ENCODE data around the gene MFF. TPM values are rescaled to one million over a fixed set of nuclear protein-coding genes. Genes with fewer than 3 reads are reported as not detected.
"Not testable (repeated sequence)": the region's sequence is repeated elsewhere in the genome, so short reads cannot be mapped to it uniquely, and the experiment has no call there.

MFF gene
- total RNA-seq, 1 donor from 2014 or later: 110 TPM

DNA sequence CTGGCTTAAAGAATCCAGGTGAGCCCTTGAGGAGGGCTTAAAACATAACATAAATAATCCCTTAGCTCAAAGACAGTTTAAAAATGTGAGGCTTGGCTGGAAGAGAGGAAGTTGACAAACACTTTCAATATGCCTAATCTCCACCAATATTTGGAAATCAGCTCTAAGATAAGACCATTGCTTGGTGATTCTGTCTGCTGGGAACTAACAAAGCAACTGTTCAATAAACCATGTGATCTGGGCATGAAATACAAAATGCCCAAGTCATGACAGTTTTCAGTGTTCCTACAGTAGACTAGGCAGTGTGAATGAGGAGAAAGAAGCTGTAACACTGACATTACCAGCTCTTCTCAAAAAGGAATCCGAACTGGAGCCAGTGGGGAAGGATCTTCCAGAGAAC lies 10.7 kb downstream of the MFF start:
- no peak for DNase-seq (ENCODE audit: low read depth)

DNA sequence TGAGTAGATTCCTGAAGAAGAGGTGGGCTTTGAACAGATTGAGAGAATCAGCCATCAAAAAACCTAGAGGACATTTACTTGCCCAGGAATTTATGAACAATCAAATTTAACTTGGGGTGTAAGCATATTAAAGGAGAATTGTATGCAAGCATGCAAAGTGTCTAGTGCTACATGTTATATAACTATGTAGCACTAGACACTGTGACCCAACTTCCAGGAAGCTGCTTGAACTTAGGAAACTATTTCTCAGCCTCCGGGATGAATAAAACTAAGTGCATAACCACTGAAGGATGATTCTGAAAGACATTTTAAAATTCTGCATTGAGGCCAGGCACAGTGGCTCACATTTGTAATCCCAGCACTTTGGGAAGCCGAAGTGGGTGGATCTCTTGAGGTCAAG lies 12.4 kb downstream of the MFF start:
- no peak for DNase-seq (ENCODE audit: low read depth)

DNA sequence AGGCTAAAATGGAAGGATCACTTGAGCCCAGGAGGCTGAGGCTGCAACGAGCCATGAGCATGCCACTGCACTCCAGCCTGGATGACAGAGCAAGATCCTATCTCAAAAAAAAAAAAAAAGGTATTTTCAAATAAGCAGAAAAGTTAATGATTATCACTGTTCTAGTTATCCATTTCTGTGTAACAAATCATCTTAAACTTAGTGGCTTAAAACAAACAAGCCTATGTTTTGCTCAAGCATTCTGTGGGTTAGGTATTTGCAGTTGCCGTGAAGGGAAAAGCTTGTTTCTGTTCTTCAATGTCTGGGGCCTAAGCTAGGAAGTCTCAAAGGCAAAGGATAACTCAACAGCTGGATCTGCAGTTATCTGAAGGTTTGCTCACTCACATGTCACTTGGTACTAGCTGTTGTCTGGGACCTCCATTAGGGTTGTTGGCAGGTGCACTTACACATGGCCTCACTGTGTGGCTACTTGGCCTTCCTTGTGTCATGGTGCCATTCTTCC lies 14.1 kb downstream of the MFF start:
- peak; percentile 98 for DNase-seq (ENCODE audit: low read depth)

DNA sequence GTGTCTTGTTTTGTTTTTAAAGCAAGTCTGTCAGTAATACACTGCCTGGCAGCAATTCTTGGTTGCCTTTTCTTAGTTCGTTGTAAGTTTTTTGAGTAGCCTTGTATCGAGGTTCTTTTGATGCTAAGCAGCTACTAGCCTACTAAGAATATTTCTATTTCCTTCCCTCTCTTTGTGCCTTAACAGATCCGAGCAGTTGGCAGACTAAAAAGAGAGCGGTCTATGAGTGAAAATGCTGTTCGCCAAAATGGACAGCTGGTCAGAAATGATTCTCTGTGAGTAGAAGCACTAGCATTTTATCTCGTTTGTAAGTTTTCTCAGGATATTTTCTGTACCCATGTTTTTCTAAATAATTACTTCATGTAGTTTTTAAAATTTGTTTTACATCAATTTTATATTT lies 15.1 kb downstream of the MFF start:
- DNase-seq (ENCODE audit: low read depth): no peak

DNA sequence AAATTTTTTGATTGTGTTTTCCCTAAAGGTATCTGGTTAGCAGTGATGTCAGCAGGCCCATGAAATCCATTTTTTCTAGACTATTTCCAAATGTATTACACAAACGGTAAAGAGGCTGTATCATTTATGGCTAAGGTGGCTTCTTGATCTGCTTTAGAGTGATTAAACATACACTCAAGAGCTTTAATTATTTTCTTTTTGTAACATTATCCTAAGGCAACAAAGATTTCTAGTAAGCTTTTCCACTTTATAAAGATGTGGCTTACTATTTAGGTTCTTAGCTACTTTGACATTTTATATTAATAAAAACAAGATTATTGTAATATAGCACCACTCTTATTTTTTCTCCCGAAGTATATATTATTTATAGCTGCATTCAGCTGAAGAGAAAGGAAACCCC lies 16.5 kb downstream of the MFF start:
- DNase-seq (ENCODE audit: low read depth): no peak

DNA sequence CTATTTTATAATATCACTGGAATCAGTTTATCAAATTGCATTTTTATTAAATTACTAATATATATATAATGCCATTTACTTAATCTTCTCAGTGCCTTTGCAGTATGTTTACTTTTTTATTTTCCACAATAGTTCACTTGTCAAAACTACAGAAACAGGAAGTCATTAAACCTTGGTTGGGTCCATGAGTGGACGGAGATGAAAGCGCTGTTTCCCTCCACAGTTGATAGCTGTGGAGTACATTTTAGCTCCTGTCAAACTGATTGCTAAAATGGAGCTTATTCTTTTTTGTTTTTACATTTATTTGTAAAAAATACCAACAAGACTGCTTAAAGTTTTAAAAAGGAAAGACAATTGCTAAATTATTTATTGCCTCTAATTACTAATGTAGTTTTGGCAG lies 19.2 kb downstream of the MFF start:
- DNase-seq (ENCODE audit: low read depth): no peak

DNA sequence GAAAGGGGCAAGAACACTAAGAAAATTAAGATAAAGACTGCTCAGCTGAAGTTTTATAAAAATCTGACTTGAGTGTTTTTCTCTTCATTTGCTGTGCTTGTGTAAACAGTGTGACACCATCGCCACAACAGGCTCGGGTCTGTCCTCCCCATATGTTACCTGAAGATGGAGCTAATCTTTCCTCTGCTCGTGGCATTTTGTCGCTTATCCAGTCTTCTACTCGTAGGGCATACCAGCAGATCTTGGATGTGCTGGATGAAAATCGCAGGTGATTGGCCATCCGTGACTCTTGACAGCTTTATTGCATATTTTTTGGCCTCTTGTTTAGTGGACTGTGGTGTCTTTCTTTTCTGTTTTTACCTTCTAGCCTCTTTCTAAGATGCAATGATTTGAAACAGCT lies 22.1 kb downstream of the MFF start:
- DNase-seq (ENCODE audit: low read depth): peak; percentile 44

DNA sequence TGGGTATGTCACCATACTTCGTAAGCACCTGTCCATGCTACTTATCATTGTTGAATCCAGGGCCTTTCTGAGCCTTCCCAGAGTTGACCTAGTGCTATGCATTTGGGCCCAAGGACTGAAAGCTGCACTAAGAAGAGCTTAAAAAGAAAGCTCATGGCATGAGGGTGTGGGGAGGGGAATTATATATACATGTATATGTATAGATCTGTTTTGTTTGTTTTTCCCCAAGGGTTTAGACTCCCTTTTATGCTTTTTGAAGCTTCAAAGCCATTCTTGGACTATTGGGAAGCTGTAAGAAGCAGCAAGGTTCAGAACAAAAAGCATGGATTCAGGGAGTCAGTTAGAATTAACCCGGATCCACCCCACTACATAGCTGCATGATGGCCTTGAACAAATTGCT lies 23.3 kb downstream of the MFF start:
- DNase-seq (ENCODE audit: low read depth): no peak

DNA sequence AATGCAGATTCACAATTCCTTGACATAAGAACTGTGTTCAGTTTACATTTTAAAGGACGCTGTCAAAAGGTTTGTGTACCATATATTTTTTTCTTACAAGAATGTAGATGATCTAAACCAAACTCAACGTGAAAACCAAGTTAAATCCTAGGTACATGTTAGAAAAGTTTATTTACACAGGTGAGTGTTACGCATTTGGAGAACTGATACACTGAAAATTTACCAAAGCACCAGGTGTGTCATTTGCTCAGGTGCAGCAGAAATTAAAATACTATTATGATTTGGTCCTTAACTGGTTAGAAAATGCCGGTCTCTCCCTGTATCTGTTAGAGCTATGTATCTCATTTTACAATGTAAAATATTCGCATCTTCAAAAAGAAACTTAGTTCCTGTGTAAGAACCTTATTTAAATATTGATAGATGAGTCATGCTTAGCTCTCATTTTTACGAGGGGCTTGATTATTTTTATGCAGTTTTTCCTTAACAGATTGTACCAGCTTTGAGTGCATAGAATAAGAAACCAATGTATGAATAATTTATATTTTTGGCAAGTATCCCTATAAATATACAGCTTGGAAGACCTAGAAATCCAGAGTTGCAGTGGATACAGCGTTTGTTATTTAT lies 25.1 kb downstream of the MFF start:
- no peak for DNase-seq (ENCODE audit: low read depth)

DNA sequence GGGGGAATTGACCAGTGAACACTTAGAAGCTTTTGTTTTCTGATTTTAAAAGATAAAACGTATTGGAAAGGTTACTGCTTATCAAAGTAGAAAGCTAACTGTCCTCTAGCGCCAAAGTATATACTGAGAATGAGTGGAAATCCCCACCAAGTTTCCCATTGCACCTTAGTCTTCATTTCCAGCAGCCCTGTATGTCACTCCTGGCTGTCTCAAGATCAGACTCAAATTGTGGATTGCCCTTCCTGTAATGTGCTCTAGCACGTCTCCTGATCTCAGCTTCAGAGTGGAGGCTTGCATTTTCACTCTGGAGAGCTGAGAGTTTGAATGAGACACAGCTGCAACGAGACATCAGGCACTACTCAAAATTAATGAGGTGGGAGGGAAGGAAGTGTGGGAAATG lies 26.6 kb downstream of the MFF start:
- no peak for DNase-seq (ENCODE audit: low read depth)

DNA sequence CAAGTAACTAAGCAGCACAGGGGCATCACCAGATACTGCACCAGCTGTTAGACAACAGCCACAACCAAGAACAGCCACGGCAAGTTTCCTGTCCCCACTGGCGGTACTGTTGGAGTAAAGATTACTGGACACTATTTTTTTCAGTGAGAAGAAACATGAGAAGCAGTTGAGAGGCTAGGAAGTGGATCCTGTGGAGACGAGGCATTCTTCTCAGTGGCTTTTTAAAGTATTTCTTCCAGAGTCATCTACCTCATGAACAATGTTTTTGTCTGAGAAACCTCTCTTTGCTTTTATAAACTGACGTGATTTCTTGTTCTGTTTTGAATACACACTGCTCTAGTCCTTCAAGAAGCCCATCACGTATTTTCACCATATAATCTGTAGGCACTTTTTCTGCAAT lies 35.3 kb downstream of the MFF start:
- no peak for DNase-seq (ENCODE audit: low read depth)

DNA sequence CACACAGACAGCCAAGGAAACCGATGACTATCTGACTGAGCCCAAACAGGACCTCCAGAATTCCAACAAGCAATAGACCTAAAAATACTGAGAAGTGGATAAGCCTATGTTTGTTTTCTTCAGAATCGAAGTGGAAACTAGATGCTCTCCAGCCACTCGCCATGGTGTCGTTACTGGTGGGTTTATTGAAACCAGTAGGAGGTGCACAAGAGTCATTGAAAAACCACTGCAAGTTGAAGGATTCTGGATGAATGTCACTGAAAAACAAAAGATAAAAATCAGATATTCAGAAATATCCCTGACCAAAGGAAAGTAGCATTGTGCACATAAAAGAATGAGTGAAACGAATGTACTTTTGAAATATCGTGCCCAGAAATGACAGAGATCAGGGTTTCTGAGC lies 38.7 kb downstream of the MFF start:
- no peak for DNase-seq (ENCODE audit: low read depth)

DNA sequence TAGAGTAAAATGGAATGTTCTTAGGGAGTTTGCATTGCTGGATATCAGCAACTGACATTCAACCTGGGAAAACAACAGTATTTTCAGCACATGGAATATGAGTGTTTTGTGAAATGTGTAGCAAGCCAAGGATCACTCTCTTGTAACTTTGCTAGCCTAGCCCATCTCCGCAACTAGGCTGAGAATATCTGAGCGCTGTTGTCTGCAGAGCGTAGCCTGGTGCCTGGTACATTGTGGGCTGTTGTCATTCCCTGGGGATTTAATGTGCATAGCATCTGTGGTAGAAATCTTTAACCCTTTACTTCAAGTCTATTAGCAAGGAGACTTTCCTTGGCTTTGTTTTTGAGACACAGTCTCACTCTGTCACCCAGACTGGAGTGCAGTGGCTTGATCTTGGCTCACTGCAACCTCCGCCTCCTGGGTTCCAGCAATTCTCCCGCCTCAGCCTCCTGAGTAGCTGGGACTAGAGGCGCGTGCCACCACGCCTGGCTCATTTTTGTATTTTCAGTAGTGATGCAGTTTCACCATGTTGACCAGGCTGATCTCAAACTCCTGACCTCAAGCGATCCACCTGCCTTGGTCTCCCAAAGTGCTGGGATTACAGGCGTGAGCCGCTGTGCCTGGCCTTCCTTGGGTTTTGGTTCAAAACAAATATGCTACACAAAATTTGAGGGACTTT lies 39.7 kb downstream of the MFF start:
- DNase-seq (ENCODE audit: low read depth): not testable (repeated sequence)

DNA sequence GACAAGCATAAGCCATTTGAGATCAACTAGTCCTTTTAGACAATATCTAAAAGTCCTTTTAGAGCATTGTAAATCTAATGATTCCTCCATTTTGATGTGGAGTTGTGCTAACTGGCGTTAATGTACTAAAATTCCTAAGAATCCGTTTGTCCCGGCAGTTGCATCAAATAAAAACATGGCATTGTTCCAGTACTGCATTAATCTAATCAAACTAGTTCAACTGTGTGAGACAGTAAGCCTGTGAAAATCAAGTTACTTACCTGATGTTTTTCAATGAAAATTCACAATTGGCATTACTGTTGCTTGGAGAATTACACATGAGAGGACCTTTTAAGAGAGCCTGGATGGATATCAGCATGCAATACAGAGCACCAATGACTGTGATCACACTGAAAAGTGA lies 40.8 kb downstream of the MFF start:
- DNase-seq (ENCODE audit: low read depth): no peak

DNA sequence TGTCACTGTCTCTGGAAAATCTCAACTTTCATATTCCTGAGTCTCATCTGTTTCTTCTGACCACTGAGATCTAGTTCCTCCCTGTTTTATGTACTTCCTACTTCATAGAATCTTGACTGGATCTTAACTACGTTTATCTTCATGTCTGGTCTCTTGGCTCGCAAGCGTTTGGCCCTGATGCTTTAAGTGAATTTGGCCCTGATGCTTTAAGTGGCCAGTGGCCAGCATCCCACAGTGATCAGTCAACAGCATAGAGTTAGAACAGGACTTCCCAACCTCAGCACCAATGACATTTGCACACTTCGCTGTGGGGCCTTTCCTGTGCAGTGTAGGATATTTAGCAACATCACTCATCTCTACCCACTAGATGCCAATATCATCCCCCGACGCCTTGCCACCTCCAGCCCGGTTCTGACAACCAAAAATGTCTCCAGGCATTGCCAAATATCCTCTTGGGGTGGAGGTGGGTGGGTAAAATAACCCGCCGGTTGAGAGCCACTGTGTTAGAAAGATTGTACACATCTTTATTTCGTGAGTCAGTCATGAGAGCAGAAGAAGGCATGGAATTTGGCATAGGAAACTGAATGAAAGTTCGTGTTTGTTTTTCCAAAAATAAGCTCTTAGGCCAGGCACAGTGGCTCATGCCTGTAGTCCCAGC lies 41.8 kb downstream of the MFF start:
- DNase-seq (ENCODE audit: low read depth): no peak

DNA sequence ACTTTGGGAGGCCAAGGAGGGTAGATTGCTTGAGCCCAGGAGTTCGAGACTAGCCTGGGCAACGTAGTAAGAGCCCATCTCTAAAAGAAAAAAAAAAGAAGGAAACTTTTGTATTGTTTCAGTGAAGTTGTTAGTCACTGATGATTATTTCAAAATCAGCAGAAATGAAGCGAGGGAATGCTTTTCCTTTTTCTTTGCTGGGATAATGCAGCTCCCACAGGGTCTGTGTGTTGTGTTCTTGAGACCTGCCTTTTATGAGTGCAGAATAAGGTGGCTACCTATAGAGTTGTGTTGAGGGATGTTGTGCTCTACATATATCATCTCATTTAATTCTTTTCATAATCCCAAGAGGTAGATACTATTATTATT lies 42.4 kb downstream of the MFF start:
- no peak for DNase-seq (ENCODE audit: low read depth)

DNA sequence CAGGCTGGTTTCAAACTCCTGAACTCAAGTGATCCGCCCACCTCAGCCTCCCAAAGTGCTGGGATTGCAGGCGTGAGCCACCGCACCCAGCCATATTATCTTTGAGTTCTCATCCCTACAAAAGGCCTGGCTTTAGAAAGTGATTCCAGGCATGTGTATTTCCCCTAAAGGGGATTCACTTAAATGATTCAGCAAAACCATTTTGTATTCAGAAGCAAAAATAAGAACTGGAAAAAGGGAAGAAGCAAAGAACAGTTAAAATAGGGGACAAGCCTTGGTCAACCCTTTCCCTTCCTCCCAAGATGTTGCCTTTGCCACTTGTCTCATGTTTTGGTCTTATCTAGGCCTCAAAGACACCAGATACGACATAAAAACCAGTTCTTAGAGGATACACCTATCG lies 43.5 kb downstream of the MFF start:
- no peak for DNase-seq (ENCODE audit: low read depth)

DNA sequence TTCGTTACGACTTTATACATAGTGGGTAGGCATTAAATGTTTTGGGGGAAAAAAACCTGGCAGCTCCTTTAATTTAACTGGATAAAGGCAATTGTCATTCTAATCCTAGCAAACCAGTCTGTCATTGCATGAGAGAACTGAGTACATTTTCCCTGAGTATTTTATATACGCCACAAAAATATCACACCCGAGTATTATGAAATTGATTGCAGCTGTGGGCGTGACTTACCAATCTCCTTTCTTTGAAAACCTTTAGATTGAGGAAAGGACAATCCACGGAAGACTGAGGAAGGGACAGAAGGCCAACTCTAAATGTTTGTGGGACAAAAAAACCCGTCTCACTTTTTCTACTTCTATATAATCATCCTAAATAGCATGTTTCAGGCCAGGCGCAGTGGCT lies 45.0 kb downstream of the MFF start:
- DNase-seq (ENCODE audit: low read depth): no peak

DNA sequence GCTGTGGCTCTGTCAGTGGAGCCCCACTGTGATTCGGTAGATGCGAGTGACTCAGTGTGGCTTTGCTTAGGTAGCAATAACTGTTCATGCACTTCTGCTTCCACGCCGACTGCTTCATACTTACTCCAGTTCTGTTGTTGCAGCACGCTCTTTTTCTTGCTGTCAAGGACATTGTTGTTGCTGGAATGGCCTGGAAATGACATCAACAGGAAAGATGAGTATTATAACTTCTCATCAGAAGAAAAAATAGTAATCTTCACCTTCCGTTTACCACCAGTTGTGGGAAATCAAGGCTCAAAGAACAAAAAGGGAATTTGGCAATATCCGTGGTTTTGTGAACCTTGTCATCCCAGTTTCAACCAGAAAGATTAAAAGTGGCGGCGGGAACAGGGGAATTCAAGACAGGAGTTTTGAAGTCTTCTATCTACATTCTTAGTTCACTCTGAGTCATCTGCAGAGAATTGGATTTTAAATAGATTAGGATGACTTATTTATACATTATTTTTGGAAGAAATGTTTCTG lies 45.8 kb downstream of the MFF start:
- DNase-seq (ENCODE audit: low read depth): no peak

DNA sequence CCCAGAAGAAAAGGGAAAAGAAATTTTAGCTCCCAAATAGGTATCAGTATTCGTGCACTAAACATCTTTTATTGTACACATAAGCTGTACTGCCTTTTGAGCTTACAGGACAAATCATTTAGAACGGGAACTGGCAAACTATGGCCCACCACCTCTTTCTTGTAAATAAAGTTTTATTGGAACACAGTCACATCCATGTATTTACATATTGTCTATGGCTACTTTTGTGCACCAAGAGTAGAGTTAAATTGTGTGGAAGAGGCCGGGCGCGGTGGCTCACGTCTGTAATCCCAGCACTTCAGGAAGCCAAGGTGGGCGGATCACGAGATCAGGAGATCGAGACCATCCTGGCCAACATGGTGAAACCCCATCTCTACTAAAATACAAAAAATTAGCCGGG lies 48.3 kb downstream of the MFF start:
- DNase-seq (ENCODE audit: low read depth): no peak

DNA sequence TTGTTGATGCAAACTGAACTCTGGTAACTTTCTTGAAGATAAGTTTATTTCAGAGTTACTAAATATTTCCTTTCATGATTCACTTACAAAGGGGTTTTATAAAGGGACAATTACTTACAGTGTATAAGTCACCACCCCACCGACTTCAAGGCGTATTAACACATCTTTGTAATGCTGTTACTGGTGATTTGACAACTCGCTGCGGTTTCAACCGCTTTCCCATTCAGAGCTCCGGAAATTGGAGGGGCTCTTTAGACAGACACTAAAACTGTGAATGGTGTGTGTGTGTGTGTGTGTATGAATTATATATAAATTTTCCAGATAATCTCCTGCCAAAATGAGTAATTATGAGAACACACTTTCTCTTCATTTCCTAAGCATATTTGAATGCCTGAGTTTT lies 49.1 kb downstream of the MFF start:
- DNase-seq (ENCODE audit: low read depth): no peak

DNA sequence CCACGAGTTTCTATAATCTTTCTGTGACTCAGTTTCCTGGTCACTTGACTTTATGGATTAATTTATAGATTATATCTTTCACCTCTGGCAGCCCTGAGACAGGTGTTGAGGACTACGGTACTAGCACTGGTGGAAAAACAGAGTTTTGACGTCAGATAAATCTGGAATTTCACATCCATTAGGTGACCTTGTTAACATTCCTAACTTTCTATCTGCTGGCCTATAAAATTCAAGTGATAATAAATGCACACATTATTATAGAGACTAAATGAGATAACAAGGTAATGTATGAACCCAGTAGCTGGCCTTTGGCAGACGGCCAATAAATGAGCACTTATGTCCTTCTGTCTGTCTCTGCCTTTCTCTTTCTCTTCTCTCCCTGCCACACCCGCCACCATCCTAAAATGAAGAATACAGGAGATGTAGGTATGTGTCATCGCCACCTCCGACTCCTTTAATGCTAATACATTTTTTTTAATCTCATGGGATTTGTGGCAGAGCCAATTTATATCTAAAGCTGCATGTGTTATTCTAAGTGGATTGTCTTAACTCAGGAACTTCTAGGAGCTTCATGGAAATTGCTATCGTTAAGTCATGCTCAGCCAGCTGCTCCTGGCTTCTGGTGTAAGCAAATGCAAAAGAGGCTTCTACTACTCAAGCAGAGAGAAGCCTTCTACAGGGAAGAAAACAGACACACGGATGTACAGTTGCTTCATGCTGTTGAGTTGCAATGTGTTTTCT lies 51.8 kb downstream of the MFF start:
- no peak for DNase-seq (ENCODE audit: low read depth)
